NCI-H748 (cell line): ENCODE data around the gene LSM14A.
"Not testable (repeated sequence)": the region's sequence is repeated elsewhere in the genome, so short reads cannot be mapped to it uniquely, and the experiment has no call there.

ENCODE experiments used
- DNase-seq: peaks from one replicate; lab custom pipeline; 2025; ENCODE audit not compliant: unreplicated experiment; lab: John Stamatoyannopoulos, UW

LSM14A gene

DNA sequence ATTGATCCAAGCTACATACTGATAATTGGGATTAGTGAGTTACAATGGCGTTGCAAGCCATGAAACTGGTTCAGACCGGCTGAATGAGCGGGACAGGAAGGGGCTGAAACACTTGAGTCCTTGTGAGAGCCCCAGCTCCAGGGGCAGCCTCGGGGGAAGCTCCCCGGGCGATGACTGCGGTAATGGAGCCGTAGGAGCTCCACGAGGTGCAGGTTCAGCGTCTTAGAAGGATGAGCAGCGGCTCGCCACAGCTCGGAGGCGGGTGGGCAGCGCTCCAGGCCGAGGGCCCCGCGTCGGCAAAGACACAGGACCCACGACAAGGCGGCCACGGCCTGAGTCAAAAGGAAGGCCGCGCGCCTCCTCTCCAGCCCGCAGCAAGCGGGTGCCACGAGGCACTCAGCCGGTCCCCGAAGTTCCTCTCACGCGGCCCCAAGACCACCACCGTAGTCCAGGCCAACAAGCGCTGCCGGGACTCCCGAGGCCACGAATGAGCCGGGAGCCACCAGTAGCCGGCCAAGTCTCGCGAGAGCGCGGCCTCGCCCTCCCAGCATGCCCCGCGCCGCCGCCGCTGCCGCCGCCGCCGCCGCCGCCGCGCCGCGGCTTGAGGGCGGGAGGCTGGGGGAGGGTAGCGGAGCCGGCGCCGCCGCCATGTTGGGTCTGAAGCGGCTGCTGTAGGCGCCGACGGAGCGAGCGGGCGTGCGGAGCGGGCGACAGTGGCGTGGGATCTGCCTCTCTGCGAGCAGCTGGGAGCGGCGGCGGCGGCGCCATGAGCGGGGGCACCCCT lies at the start of gene LSM14A:
Gene LSM14A, plus strand, starts transcription at position 628 of the 784 bp plus-strand sequence. Its CDS starts 139 bp downstream, at position 767.
- DNase-seq: peak; percentile 94

DNA sequence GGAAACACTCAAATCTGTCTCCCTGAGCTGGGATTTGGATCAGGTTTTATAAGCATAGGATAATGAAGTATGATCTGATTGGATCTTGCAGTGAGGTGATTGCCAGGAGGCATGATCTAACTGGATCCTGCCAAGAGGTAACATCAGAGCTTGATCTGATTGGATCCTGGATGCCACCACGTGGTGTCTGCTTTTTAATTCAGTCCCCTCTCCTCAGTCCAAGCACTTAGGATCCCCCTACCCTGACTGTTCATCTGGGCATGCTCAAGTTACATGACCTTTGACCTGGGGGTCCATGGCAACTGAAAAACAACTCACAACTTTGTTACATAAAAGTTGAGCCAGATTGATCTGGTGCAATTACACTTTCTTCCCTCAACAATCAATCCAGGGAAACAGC lies 47.5 kb upstream of the LSM14A start:
- peak; percentile 30 for DNase-seq

DNA sequence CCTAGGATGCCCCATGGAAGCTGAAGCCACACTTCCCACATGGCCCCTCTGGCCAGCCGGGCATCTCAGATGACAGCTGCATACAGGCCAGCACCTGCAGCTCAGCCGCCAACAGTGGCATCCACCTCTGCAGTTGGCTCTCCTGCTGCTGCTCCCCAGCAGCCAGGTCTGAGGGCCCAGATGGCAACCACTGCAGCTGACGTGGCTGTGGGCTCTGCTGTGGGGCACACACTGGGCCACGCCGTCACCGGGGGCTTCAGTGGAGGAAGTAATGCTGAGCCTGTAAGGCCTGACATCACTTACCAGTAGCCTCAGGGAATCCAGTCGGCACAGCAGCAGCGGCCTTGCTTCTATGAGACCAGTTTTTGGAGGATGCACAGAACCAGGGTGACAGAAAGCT lies 45.3 kb upstream of the LSM14A start:
- no peak for DNase-seq

DNA sequence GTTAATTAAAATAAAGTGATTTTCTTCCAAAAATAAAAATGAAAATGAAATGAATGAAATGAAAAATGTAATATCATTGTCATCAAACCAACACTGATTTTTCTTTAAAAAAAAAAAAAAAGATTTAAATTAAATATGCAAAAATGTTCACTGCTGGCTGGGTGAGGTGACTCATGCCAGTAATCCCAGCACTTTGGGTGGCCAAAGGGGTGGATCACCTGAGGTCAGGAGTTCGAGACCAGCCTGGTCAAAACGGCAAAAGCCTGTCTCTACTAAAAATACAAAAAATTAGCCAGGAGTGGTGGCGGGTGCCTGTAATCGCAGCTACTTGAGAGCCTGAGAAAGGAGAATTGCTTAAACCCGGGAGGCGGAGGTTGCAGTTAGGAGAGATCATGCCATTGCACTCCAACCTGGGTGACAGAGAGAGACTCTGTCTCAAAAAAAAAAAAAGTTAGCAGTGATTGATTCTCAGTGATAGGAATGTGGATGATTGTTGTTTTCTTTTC lies 44.6 kb upstream of the LSM14A start:
- DNase-seq: no peak

DNA sequence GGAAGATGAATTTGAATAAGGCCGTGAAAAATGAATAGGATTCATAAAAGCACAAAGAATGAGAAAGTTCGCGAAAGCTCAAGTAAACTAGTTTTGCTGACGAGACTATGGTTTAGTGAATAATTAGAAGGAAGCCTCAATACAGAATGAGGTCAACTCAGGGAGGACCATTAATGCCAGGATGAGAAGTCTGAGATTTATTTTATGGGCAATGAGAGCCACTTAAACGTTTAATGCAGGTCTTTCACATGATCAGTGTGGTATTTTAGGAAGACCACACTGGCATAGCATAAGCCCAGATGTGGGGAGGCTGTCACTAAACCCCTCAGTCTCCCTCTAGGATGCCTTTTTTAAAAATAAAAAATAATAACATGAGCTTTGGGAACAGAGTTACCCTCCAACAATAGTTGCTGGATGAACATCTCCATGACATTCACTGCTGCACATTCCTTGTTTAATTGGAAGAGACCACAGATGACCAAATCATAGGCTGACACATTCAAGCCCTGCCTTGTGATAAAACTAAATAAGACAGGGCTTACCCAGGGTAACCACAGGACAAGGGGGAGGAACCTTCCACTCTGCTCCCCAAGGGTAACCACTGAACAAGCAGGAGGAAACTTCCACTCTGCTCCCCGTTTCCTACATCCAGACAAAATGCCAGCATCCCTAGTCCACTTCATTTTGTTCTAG lies 43.6 kb upstream of the LSM14A start:
- no peak for DNase-seq

- DNase-seq: no peak
These were observed 41.2 kb upstream of the LSM14A start for GRCh38 chr19:34131100-34131499.

- DNase-seq: not testable (repeated sequence)
These were observed 40.2 kb upstream of the LSM14A start for GRCh38 chr19:34132145-34132544.

DNA sequence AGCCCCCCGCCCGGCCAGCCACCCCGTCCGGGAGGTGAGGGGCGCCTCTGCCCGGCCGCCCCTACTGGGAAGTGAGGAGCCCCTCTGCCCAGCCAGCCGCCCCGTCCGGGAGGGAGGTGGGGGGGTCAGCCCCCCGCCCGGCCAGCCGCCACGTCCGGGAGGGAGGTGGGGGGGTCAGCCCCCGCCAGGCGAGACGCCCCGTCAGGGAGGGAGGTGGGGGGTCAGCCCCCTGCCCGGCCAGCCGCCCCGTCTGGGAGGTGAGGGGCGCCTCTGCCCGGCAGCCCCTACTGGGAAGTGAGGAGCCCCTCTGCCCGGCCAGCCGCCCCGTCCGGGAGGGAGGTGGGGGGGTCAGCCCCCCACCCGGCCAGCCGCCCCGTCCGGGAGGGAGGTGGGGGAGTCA lies 39.6 kb upstream of the LSM14A start:
- DNase-seq: not testable (repeated sequence)

DNA sequence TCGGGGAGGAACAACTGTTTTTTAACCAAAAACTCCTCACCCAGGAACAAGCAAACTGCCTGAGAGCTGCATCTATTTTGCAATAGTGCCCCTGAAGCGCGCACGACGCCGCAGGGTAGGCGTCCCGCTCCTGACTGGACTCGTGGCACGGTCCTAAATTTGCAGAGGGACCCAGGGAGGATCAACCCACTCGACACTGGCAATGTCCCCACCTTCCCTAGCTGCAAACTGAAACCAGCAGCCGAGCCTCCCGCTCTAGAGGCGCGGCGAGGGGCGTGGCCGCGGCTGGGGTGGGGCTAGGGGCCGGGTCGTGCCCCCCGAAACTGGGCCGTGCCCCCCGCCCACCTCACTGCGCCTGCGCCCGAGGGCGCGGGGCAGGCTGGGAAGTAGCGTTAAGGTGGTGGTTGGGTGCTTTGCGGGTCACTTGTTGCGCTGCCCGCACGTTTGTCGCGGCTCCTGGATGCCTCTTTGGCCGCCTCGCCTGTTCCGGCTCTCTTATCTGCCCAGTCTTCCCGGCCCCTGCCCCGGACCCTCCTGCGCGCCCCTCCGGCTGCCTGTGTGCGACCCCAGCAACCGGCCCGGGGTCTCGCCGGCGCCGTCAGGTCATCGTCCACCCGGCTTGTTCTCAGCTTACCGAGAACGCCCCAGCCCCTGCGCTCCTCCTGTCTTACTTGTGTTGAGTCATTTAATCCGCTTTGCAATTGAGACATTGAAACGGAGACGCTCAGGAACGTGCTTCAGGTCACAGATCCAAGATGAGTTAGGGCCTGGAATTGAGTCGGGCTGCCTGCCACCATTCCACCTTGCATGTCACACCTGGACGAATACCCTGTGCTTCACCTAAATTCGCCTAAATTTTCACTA lies 37.9 kb upstream of the LSM14A start:
- peak; percentile 94 for DNase-seq

GRCh38 chr19:34135054-34135800 lies 37.1 kb upstream of the LSM14A start:
- no peak for DNase-seq

GRCh38 chr19:34135821-34136611 lies 36.3 kb upstream of the LSM14A start:
- no peak for DNase-seq

GRCh38 chr19:34141025-34141424 lies 31.3 kb upstream of the LSM14A start:
- no peak for DNase-seq

GRCh38 chr19:34142440-34142839 lies 29.9 kb upstream of the LSM14A start:
- DNase-seq: no peak

DNA sequence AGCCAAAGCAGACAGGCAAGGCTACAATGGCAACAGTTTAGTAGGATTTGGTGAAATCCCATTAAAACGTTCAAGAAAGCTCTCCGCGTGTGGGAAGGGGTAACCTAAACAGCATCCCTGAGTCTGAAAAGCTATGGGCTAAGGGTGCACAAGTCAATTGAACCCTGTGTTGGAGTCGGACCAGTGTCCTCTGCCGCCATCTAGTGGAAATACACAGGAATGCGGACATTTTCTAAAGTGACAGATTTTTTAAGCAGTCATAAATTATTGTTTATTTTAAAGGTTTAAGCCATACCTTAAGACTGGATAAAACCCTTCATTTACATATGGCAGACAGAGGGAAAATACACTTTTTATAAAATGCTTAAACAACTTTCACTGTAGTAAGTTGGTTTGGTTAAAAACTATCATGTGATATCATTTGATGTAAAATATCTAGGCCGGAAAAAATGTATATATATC lies 26.5 kb upstream of the LSM14A start:
- peak; percentile 69 for DNase-seq

GRCh38 chr19:34148658-34149185 lies 23.6 kb upstream of the LSM14A start:
- DNase-seq: peak; percentile 23

GRCh38 chr19:34149873-34150272 lies 22.4 kb upstream of the LSM14A start:
- DNase-seq: no peak

- no peak for DNase-seq
These were observed 21.7 kb upstream of the LSM14A start for GRCh38 chr19:34150558-34150957.

- no peak for DNase-seq
These were observed 20.9 kb upstream of the LSM14A start for GRCh38 chr19:34151439-34151838.

DNA sequence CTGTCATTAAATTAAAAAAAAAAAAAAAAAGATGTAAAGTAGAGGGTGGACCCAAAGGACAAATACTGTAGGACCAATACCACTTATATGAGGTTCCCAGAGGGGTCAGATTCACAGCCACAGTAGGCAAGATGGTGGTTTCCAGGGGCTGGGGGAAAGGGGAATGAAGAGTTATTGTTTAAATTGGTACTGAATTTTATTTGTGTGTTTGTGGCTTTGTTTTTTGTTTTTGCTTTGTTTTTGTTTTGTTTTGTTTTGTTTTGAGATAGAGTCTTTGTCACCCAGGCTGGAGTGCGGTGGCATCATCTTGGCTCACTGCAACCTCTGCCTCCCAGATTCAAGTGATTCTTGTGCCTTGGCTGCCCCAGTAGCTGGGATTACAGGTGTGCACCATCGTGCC lies 17.9 kb upstream of the LSM14A start:
- DNase-seq: no peak
